NCI-H2227 (cell line): Measurements from ENCODE around the gene OR4A15.

Source experiments
- DNase-seq: peaks from one replicate; lab custom pipeline; 2025; ENCODE audit not compliant: unreplicated experiment; lab: John Stamatoyannopoulos, UW

The OR4A15 gene

GRCh38 chr11:55367674-55368073 lies at the start of gene OR4A15:
Gene OR4A15 (plus strand): TSS chr11:55367974. CDS start chr11:55367974, 0 bp downstream.
- DNase-seq, result no peak

- DNase-seq, result no peak
Measured at GRCh38 chr11:55324500-55324899, 43.3 kb upstream of the OR4A15 start.

GRCh38 chr11:55342901-55343300 lies 24.9 kb upstream of the OR4A15 start, which contains the start of gene OR4A16:
Gene OR4A16 (plus strand): TSS chr11:55343201. CDS start chr11:55343201, 0 bp downstream.
- no peak for DNase-seq

- DNase-seq, result no peak
Measured at GRCh38 chr11:55345306-55345705, 22.5 kb upstream of the OR4A15 start.

GRCh38 chr11:55349032-55349431 lies 18.7 kb upstream of the OR4A15 start:
- no peak for DNase-seq

GRCh38 chr11:55357560-55358184 lies 10.1 kb upstream of the OR4A15 start:
- no peak for DNase-seq

GRCh38 chr11:55401011-55401410 lies 33.2 kb downstream of the OR4A15 start:
- no peak for DNase-seq
